Lower leg skin (tissue), 3 donors: ENCODE measurements around the gene PFKFB4.

Source experiments
- POLR2A ChIP-seq, 2 donors: fragments of 450-650 bp; IDR thresholded peaks; one replicate each; pipeline ENCODE4 v1.6.1; 2016 to 2017; ENCODE audit warnings: antibody characterized with exemption in 2 of 2, mild to moderate bottlenecking in 1 of 2, moderate library complexity in 1 of 2
- TF ChIP-seq, protein P1 (sequence below), 3 donors: fragments of 450-650 bp; IDR thresholded peaks; one replicate each; pipeline ENCODE4 v1.5.1; 2016; ENCODE audit warnings: antibody characterized with exemption in 3 of 3, mild to moderate bottlenecking in 3 of 3, moderate library complexity in 2 of 3

DNA sequence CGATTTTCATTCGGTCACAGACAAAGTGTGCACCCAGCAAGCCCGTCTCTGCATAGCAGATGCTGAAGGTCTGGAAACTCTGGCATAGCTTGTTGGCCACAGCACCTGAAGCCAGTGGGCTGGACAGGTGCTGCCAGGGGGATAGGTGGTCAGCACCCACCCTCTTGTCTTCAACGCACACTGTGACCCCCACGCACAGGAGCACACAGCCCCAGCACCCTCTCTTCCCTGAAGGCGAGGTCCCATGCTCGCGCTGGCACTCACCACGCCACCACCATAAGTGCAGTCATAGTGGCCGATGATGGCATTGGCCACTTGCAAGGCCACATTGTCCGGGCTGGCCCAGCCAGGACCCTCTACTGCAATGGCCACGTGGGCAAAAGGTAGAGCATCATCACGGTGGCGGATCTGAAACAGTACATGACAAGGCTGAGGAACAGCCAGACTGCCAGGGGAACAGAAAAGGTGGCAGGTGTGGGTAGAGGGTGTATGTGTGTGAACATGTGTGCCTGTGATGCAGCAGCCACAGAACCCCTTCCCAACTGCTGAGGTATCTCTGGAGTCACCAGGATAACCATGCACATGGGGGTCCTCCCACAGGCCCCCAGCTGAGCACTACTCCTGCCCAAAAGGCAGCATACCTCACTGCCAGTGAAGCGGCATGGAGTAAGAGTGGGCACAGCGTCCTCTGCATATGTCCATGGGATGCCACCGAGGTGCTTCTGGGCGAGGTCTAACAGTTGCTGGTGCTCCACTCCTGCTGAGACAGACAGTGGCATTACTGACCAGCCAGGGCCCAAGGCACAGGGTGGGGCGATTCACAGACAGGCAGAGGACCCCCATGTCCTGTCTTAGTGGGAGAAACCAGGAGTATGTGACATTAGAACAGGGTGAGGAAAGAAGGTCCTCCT, 44.4 kb upstream of the PFKFB4 start:
- TF ChIP-seq, protein P1, sequence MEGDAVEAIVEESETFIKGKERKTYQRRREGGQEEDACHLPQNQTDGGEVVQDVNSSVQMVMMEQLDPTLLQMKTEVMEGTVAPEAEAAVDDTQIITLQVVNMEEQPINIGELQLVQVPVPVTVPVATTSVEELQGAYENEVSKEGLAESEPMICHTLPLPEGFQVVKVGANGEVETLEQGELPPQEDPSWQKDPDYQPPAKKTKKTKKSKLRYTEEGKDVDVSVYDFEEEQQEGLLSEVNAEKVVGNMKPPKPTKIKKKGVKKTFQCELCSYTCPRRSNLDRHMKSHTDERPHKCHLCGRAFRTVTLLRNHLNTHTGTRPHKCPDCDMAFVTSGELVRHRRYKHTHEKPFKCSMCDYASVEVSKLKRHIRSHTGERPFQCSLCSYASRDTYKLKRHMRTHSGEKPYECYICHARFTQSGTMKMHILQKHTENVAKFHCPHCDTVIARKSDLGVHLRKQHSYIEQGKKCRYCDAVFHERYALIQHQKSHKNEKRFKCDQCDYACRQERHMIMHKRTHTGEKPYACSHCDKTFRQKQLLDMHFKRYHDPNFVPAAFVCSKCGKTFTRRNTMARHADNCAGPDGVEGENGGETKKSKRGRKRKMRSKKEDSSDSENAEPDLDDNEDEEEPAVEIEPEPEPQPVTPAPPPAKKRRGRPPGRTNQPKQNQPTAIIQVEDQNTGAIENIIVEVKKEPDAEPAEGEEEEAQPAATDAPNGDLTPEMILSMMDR (IDR thresholded peaks at IDR 0.05) = no peak
- no peak for TF ChIP-seq POLR2A (IDR thresholded peaks at IDR 0.05)
